GM12874 (cell line): ENCODE data around the gene RIMOC1.

Source experiments
- CTCF ChIP-seq: IDR thresholded peaks from 2 replicates; pipeline ENCODE4 v1.5.1; 2011; ENCODE audit warnings: low read depth, mild to moderate bottlenecking, control low read depth, low read length, moderate library complexity; ENCODE audit not compliant: insufficient read depth

Gene RIMOC1

GRCh38 chr5:41892031-41892430 lies 12.1 kb upstream of the RIMOC1 start:
- no peak for TF ChIP-seq CTCF

DNA sequence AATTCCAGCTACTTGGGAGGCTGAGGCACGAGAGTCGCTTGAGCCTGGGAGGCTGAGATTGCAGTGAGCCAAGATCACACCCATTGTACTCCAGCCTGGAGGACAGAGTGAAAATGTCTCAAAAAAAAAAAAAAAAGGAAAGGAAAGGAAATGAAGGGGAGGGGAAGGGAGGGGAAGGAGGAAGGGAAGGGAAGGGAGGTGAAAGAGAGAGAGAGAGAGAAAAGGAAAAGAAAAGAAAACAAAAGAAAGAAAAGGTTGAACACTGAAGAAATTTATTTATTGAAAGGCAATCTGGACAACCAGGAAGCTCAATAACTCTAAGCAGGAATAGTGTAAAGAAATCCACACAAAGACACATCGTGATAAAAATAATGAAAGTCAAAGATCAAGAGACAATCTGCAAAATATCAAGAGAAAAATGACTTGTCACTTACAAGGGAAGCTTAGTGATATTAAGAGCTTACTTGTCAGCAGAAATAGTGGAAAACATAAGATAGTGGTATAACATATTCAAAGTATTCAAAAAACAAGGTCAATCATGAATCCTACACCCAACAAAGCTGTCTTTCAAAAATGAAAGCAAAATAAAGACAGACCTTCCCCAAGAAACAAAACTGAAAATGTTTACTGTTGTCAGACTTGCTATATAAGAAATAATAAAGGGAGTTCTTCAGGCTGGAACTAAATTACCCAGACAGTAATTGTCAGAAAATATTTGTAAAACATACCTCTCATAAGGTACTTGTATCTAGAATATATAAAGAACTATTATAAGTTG lies 10.9 kb upstream of the RIMOC1 start:
- TF ChIP-seq CTCF, result no peak

GRCh38 chr5:41896230-41896629 lies 7.9 kb upstream of the RIMOC1 start:
- no peak for TF ChIP-seq CTCF

GRCh38 chr5:41903382-41903891 lies 707 bp upstream of the RIMOC1 start:
- TF ChIP-seq CTCF, result no peak

GRCh38 chr5:41906151-41906550 lies 2.0 kb downstream of the RIMOC1 start:
- no peak for TF ChIP-seq CTCF

DNA sequence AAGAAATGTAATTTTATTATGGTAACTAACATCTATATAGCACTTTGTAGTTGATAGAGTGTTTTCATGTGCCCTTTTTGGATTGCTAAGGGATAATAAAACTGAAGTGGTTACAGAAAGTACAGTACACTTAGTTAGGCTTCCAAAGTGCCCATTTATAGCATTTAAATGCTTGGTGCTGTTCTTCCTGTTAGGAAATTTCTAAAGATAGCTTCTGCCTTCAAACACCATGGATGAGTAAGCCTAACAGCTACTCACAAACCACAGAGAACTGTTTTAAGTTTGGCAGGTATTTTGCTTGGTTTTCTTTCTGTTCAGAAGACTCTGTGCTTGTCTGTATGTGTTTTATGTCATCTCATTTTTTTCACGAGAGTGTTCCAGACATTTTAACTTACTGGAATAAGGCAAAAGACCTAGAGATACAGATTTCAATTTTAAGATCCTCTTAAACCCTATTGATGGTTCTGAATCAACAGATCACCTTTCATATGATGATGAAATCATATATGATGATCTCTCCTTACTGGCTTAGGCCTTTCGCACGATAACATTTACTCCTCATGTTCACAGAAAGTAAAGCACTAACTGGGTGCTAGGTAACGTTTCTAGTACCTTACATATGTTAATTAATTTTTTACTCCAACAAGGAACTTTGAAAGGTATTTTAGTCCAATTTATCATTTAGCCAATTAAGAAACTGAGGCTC lies 4.4 kb downstream of the RIMOC1 start:
- TF ChIP-seq CTCF, result no peak

DNA sequence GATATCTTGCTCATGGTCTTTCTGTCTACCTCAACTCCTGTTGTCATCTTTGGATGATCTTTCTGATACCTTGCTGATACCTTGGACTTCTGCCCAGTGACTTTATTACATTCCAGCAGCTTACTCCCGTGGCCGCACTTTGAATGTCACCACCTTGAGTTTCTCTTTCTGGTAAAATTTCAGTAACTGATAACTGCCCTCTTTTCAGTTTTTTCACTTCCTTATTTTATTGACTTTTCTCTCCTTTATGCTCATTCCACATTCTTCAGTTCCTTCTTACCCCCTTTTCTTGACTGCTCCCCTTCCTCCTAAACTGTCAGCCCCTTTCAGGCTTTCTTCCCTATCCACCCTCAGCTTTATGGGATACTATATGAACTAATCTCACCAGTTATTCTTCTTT lies 14.0 kb downstream of the RIMOC1 start:
- TF ChIP-seq CTCF, result no peak
